Right ventricle myocardium inferior (tissue), 1 donor: ENCODE measurements around the gene CD55. TPM values are rescaled to one million over a fixed set of nuclear protein-coding genes. Genes with fewer than 3 reads are reported as not detected.
"Not testable (repeated sequence)": the region's sequence is repeated elsewhere in the genome, so short reads cannot be mapped to it uniquely, and the experiment has no call there.

Source experiments
- ATAC-seq: fragments of 200-7000 bp; cut with Tn5 transposase; one replicate; pipeline ENCODE4 v1.9.1; 2020; ENCODE audit warnings: mild to moderate bottlenecking, moderate library complexity
- DNase-seq: peaks from one replicate; pipeline ENCODE4 v3.0.0; 2021; ENCODE audit errors: missing footprints
- intact Hi-C: fragments of 100-400 bp; cut with DNase I; formaldehyde crosslinking; loops from one replicate; pipeline ENCODE4 v1.11.0; 2022
- total RNA-seq: library from RNA; stranded (reverse); fragmentation: NEBNext Ultra II Directional; extraction: Animal tissue kit (Norgen Biotek cat#: 25700); gene quantifications from one replicate; pipeline ENCODE4 v1.2.1, GENCODE V29; 2021
- donor health status: DM: no; HTN: yes; CAD: no; lungs with severe emphysema.

The CD55 gene
- total RNA-seq, 1 donor from 2014 or later, result 68.9 TPM

GRCh38 chr1:207320105-207320504 is 1.4 kb upstream of the CD55 start:
- not testable (repeated sequence) for ATAC-seq, DNase-seq
- intact Hi-C loops, result loop anchor here (2.0 to 5.0 kb wide), 2 partner anchors 68 to 115 kb away; no protein-coding TSS in a partner anchor

- intact Hi-C loops, result loop anchor here (2.0 to 5.0 kb wide), 2 partner anchors 70 to 117 kb away; no protein-coding TSS in a partner anchor
- DNase-seq, result no peak
These were observed 540 bp downstream of the CD55 start for GRCh38 chr1:207321790-207322645.

GRCh38 chr1:207323425-207324225 is 2.1 kb downstream of the CD55 start:
- ATAC-seq (no peak), DNase-seq (no peak)
- intact Hi-C loops, result loop anchor here (5.0 kb wide), 1 partner anchor 71 kb away; no protein-coding TSS in a partner anchor

More at GRCh38 chr1:207321790-207322645, 540 bp downstream of the CD55 start:
- peak; percentile 0 for ATAC-seq

GRCh38 chr1:207328004-207328403 is 6.5 kb downstream of the CD55 start:
- intact Hi-C loops, result no loop called here
- DNase-seq (no peak), ATAC-seq (no peak)

GRCh38 chr1:207328908-207329440 is 7.5 kb downstream of the CD55 start:
- no peak for ATAC-seq
- intact Hi-C loops, result no loop called here
- DNase-seq, result no peak

GRCh38 chr1:207329469-207329868 is 8.0 kb downstream of the CD55 start:
- intact Hi-C loops, result no loop called here
- ATAC-seq (no peak), DNase-seq (no peak)

GRCh38 chr1:207330011-207330710 is 8.7 kb downstream of the CD55 start:
- intact Hi-C loops, result no loop called here
- no peak for DNase-seq
- ATAC-seq, result no peak

- no peak for ATAC-seq
- intact Hi-C loops, result no loop called here
- no peak for DNase-seq
These were observed 10.2 kb downstream of the CD55 start for GRCh38 chr1:207331354-207332313.

- ATAC-seq (no peak), DNase-seq (no peak)
- intact Hi-C loops, result no loop called here
These were observed 11.6 kb downstream of the CD55 start for GRCh38 chr1:207333009-207333600.

GRCh38 chr1:207333620-207334019 is 12.1 kb downstream of the CD55 start:
- no peak for ATAC-seq
- no peak for DNase-seq
- intact Hi-C loops, result no loop called here

GRCh38 chr1:207334337-207334736 is 12.9 kb downstream of the CD55 start:
- intact Hi-C loops, result no loop called here
- DNase-seq (no peak), ATAC-seq (no peak)

GRCh38 chr1:207335138-207335537 is 13.7 kb downstream of the CD55 start:
- intact Hi-C loops, result no loop called here
- no peak for DNase-seq

GRCh38 chr1:207335695-207336363 is 14.4 kb downstream of the CD55 start:
- DNase-seq, result no peak
- intact Hi-C loops, result no loop called here
- peak; percentile 56 for ATAC-seq

More at GRCh38 chr1:207335138-207335537, 13.7 kb downstream of the CD55 start:
- no peak for ATAC-seq

- intact Hi-C loops, result no loop called here
- no peak for DNase-seq
- ATAC-seq, result no peak
These were observed 15.3 kb downstream of the CD55 start for GRCh38 chr1:207336559-207337467.

- no peak for ATAC-seq
- no peak for DNase-seq
- intact Hi-C loops, result no loop called here
These were observed 20.9 kb downstream of the CD55 start for GRCh38 chr1:207342332-207342731.

- intact Hi-C loops, result no loop called here
- DNase-seq, result no peak
- no peak for ATAC-seq
These were observed 22.2 kb downstream of the CD55 start for GRCh38 chr1:207343675-207344074.
